ENCODE results near the gene NKX3-2.

GRCh38 chr4:13495753-13496152, 48.6 kb downstream of the NKX3-2 start:
- TF ChIP-seq RAD21 (IDR thresholded peaks at IDR 0.05; ENCODE audit: insufficient read depth, low read depth, low read length) (no peak), MTA3 (IDR thresholded peaks at IDR 0.05; ENCODE audit: borderline replicate concordance, low read length) (no peak), ZNF274 (IDR thresholded peaks at IDR 0.05; ENCODE audit: insufficient read depth, insufficient read length) (no peak), POLR2AphosphoS5 (IDR thresholded peaks at IDR 0.05; ENCODE audit: low read length) (no peak), EZH2 (IDR thresholded peaks at IDR 0.05; ENCODE audit: borderline replicate concordance, control insufficient read depth, low read depth, low read length) (no peak), SRF (IDR thresholded peaks at IDR 0.05; ENCODE audit: low read depth in 2 of 2, low read length in 2 of 2) (no peak), CBX3 (IDR thresholded peaks at IDR 0.05; ENCODE audit: borderline replicate concordance, low read depth) (no peak), CREB1 (IDR thresholded peaks at IDR 0.05; ENCODE audit: low read depth) (no peak)
